HepG2 (cell line): ENCODE measurements around the gene TMEM214. TPM values are rescaled to one million over a fixed set of nuclear protein-coding genes. Genes with fewer than 3 reads are reported as not detected.

Experiments
- ATF7-NPFF ChIP-seq: sonication (generic); formaldehyde crosslinking; IDR thresholded peaks from 2 replicates; pipeline ENCODE4 v1.8.1; 2023; ENCODE audit warnings: mild to moderate bottlenecking, low read depth, missing genetic modification reagents, moderate library complexity
- BRD4 ChIP-seq: sonication (generic); formaldehyde crosslinking; IDR thresholded peaks from 2 replicates; pipeline ENCODE4 v1.4.0; 2020; ENCODE audit warnings: missing genetic modification reagents
- CCDC6 ChIP-seq: sonication (generic); formaldehyde crosslinking; IDR thresholded peaks from 2 replicates; pipeline ENCODE4 v1.8.1; 2022; ENCODE audit warnings: mild to moderate bottlenecking, missing genetic modification reagents, moderate library complexity
- HDAC1 ChIP-seq: sonication (generic); formaldehyde crosslinking; IDR thresholded peaks from 2 replicates; pipeline ENCODE4 v1.5.1; 2020; ENCODE audit warnings: mild to moderate bottlenecking, missing genetic modification reagents
- KDM5B ChIP-seq: sonication (generic); formaldehyde crosslinking; IDR thresholded peaks from 2 replicates; pipeline ENCODE4 v1.4.0; 2020; ENCODE audit warnings: missing genetic modification reagents, mild to moderate bottlenecking, borderline replicate concordance
- MIER2 ChIP-seq: IDR thresholded peaks from 2 replicates; pipeline ENCODE4 v1.6.1; 2016; ENCODE audit warnings: missing biosample characterization, missing genetic modification reagents
- NCOA5 ChIP-seq: sonication (generic); formaldehyde crosslinking; IDR thresholded peaks from 2 replicates; pipeline ENCODE4 v1.4.0; 2020; ENCODE audit warnings: missing genetic modification reagents
- NFE2L2 ChIP-seq: fragments of 150-350 bp; IDR thresholded peaks from 2 replicates; pipeline ENCODE4 v1.6.1; 2014; ENCODE audit warnings: low read length
- NFKBIZ ChIP-seq: IDR thresholded peaks from 2 replicates; pipeline ENCODE4 v1.6.1; 2018; ENCODE audit warnings: missing genetic modification reagents, missing compliant biosample characterization
- PAX8 ChIP-seq: sonication (generic); formaldehyde crosslinking; IDR thresholded peaks from 2 replicates; pipeline ENCODE4 v1.8.0; 2022; ENCODE audit warnings: mild to moderate bottlenecking, missing genetic modification reagents, borderline replicate concordance
- PHF8 ChIP-seq: sonication (generic); formaldehyde crosslinking; IDR thresholded peaks from 2 replicates; pipeline ENCODE4 v1.5.0; 2020; ENCODE audit warnings: missing genetic modification reagents
- RFX1 ChIP-seq: fragments of 450-650 bp; IDR thresholded peaks from 2 replicates; pipeline ENCODE4 v1.6.1; 2017
- TAF1 ChIP-seq: sonication (generic); formaldehyde crosslinking; IDR thresholded peaks from 2 replicates; pipeline ENCODE4 v1.4.0; 2020; ENCODE audit warnings: missing genetic modification reagents
- ZNF567 ChIP-seq: sonication (generic); formaldehyde crosslinking; IDR thresholded peaks from 2 replicates; pipeline ENCODE4 v1.8.1; 2023; ENCODE audit warnings: mild to moderate bottlenecking, missing genetic modification reagents, borderline replicate concordance
- ZNF577 ChIP-seq: sonication (generic); formaldehyde crosslinking; IDR thresholded peaks from 2 replicates; pipeline ENCODE4 v1.4.0; 2020; ENCODE audit warnings: mild to moderate bottlenecking, low read depth, missing genetic modification reagents, borderline replicate concordance
- ZNF7 ChIP-seq: IDR thresholded peaks from 2 replicates; pipeline ENCODE4 v1.6.1; 2016; ENCODE audit warnings: missing biosample characterization, missing genetic modification reagents
- ZSCAN25 ChIP-seq: sonication (generic); formaldehyde crosslinking; IDR thresholded peaks from 2 replicates; pipeline ENCODE4 v1.8.0; 2022; ENCODE audit warnings: mild to moderate bottlenecking, missing genetic modification reagents
- polyA plus RNA-seq, 8 experiments: library from polyadenylated mRNA; depleted of rRNA in 3 of 8; stranded (reverse) in 7 of 8; unstranded in 1 of 8; fragments of >200 nt; fragmentation: Illumina TruSeq in 4 of 8; extraction: Trizol in 4 of 8; gene quantifications; 2 replicates each; pipeline versions ENCODE4 v1.2.1 to v1.2.3, GENCODE V29; 2011 to 2016; ENCODE audit warnings: low read depth in 4 of 8, missing spikeins in 1 of 8, mixed read lengths in 1 of 8; ENCODE audit not compliant: insufficient read depth in 1 of 8
- total RNA-seq, 5 experiments: library from RNA; depleted of rRNA; stranded (reverse); fragments of >200 nt; fragmentation: Illumina TruSeq; extraction: Trizol; gene quantifications; 2 replicates each; pipeline ENCODE4 v1.2.3, GENCODE V29; 2016; ENCODE audit warnings: low read depth in 1 of 5
- TF ChIP-seq, protein P1 (sequence below): sonication (generic); formaldehyde crosslinking; IDR thresholded peaks from 2 replicates; pipeline ENCODE4 v1.9.0; 2021; ENCODE audit warnings: missing genetic modification reagents, borderline replicate concordance
- TF ChIP-seq, protein P2 (sequence below): sonication (generic); formaldehyde crosslinking; IDR thresholded peaks from 2 replicates; pipeline ENCODE4 v1.4.0; 2020; ENCODE audit warnings: missing genetic modification reagents
- TF ChIP-seq, protein P3 (sequence below): sonication (generic); formaldehyde crosslinking; IDR thresholded peaks from 2 replicates; pipeline ENCODE4 v1.4.0; 2020; ENCODE audit warnings: missing genetic modification reagents, borderline replicate concordance
- TF ChIP-seq, protein P4 (sequence below): sonication (generic); formaldehyde crosslinking; IDR thresholded peaks from 2 replicates; pipeline ENCODE4 v1.5.0; 2020; ENCODE audit warnings: missing genetic modification reagents

Gene TMEM214
- total and polyA plus RNA-seq, 2 of the 13 experiments (the other 11 are each of a cell fraction or from before 2014, with no cell fraction given): 58.3 to 132 TPM

DNA sequence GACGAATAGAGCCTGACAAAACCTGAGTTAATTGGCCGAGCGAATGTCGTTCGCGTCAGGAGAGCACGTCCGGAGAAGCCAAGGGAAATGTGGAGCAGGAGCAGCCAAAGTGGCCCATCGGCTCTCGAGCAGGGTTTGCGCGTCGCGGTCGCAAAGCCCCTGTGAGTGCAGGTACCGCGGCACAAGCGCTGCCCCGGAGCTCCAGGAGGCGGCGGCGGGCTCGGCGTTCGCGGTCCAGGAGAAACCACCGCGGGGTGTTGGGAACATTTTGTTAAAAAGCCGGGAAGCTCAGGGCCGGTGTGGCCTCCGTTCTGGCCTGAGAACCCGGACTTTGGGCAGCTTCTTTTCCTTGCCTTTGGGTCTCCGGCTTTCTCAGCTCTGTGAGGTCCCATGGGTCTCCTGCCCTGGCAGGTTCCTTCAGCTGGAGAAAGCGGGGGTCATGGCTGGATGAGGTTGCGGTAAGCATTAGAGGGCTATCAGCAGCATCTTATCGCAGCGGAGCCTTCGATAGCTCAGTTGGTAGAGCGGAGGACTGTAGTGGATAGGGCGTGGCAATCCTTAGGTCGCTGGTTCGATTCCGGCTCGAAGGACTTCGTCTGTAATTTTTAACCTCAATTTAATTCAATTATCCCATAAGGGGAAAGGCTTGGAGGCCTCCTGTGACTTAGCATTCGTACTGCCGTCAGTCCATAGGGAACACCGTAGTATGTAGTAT lies 17.7 kb downstream of the TMEM214 start (continued):
- TF ChIP-seq RFX1 (no peak), MIER2 (no peak; the same call in 1 of the 2 replicates), NFKBIZ (CRISPR knock-in tag) (peak; percentile 46; the same call in 1 of the 2 replicates), PHF8 (CRISPR knock-in tag) (peak; percentile 91), BRD4 (CRISPR knock-in tag) (0 out of 2 replicates have a peak, but pooled peaks have one; percentile 17), CCDC6 (peak; percentile 89; the same call in 1 of the 2 replicates), ZNF7 (0 out of 2 replicates have a peak, but pooled peaks have one; percentile 17), ATF7-NPFF (CRISPR knock-in tag) (peak; percentile 51; the same call in 1 of the 2 replicates), ZSCAN25 (CRISPR knock-in tag) (peak; percentile 65), NFE2L2 (no peak), KDM5B (CRISPR knock-in tag) (peak; percentile 94), ZNF567 (CRISPR knock-in tag) (no peak; the same call in 1 of the 2 replicates), TAF1 (peak; percentile 73; the same call in 1 of the 2 replicates), HDAC1 (peak; percentile 49), PAX8 (CRISPR knock-in tag) (0 out of 2 replicates have a peak, but pooled peaks have one; percentile 14), ZNF577 (0 out of 2 replicates have a peak, but pooled peaks have one; percentile 21), NCOA5 (CRISPR knock-in tag) (no peak)
- TF ChIP-seq, protein P1, sequence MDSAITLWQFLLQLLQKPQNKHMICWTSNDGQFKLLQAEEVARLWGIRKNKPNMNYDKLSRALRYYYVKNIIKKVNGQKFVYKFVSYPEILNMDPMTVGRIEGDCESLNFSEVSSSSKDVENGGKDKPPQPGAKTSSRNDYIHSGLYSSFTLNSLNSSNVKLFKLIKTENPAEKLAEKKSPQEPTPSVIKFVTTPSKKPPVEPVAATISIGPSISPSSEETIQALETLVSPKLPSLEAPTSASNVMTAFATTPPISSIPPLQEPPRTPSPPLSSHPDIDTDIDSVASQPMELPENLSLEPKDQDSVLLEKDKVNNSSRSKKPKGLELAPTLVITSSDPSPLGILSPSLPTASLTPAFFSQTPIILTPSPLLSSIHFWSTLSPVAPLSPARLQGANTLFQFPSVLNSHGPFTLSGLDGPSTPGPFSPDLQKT: no peak
- TF ChIP-seq, protein P2, sequence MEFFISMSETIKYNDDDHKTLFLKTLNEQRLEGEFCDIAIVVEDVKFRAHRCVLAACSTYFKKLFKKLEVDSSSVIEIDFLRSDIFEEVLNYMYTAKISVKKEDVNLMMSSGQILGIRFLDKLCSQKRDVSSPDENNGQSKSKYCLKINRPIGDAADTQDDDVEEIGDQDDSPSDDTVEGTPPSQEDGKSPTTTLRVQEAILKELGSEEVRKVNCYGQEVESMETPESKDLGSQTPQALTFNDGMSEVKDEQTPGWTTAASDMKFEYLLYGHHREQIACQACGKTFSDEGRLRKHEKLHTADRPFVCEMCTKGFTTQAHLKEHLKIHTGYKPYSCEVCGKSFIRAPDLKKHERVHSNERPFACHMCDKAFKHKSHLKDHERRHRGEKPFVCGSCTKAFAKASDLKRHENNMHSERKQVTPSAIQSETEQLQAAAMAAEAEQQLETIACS (CRISPR knock-in tag): no peak; the same call in 1 of the 2 replicates
- TF ChIP-seq, protein P3, sequence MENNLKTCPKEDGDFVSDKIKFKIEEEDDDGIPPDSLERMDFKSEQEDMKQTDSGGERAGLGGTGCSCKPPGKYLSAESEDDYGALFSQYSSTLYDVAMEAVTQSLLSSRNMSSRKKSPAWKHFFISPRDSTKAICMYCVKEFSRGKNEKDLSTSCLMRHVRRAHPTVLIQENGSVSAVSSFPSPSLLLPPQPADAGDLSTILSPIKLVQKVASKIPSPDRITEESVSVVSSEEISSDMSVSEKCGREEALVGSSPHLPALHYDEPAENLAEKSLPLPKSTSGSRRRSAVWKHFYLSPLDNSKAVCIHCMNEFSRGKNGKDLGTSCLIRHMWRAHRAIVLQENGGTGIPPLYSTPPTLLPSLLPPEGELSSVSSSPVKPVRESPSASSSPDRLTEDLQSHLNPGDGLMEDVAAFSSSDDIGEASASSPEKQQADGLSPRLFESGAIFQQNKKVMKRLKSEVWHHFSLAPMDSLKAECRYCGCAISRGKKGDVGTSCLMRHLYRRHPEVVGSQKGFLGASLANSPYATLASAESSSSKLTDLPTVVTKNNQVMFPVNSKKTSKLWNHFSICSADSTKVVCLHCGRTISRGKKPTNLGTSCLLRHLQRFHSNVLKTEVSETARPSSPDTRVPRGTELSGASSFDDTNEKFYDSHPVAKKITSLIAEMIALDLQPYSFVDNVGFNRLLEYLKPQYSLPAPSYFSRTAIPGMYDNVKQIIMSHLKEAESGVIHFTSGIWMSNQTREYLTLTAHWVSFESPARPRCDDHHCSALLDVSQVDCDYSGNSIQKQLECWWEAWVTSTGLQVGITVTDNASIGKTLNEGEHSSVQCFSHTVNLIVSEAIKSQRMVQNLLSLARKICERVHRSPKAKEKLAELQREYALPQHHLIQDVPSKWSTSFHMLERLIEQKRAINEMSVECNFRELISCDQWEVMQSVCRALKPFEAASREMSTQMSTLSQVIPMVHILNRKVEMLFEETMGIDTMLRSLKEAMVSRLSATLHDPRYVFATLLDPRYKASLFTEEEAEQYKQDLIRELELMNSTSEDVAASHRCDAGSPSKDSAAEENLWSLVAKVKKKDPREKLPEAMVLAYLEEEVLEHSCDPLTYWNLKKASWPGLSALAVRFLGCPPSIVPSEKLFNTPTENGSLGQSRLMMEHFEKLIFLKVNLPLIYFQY (CRISPR knock-in tag): no peak; the same call in 1 of the 2 replicates
- TF ChIP-seq, protein P4, sequence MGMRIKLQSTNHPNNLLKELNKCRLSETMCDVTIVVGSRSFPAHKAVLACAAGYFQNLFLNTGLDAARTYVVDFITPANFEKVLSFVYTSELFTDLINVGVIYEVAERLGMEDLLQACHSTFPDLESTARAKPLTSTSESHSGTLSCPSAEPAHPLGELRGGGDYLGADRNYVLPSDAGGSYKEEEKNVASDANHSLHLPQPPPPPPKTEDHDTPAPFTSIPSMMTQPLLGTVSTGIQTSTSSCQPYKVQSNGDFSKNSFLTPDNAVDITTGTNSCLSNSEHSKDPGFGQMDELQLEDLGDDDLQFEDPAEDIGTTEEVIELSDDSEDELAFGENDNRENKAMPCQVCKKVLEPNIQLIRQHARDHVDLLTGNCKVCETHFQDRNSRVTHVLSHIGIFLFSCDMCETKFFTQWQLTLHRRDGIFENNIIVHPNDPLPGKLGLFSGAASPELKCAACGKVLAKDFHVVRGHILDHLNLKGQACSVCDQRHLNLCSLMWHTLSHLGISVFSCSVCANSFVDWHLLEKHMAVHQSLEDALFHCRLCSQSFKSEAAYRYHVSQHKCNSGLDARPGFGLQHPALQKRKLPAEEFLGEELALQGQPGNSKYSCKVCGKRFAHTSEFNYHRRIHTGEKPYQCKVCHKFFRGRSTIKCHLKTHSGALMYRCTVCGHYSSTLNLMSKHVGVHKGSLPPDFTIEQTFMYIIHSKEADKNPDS (CRISPR knock-in tag): 0 out of 2 replicates have a peak, but pooled peaks have one; percentile 76
